Activated T-helper 1 cell treated with anti-CD3 and anti-CD28 coated beads, Interleukin-2, amount 50 U/mL, for 16 hours (primary cell): ENCODE measurements around the gene RABIF.
A peak's percentile ranks its signal among the peaks of the same experiment; 100 is the strongest.
"Not testable (repeated sequence)": the region's sequence is repeated elsewhere in the genome, so short reads cannot be mapped to it uniquely, and the experiment has no call there.

Experiments
- DNase-seq, 2 donors: peaks; one replicate each; pipeline ENCODE4 v3.0.0-alpha.2; 2020; ENCODE audit warnings: low read depth in 1 of 2, low spot score in 1 of 2

RABIF gene

GRCh38 chr1:202888531-202889360 lies at the start of gene RABIF:
Gene RABIF (minus strand): TSS chr1:202889149. CDS start chr1:202889098, 51 bp downstream.
- DNase-seq: peak; percentile 95

DNA sequence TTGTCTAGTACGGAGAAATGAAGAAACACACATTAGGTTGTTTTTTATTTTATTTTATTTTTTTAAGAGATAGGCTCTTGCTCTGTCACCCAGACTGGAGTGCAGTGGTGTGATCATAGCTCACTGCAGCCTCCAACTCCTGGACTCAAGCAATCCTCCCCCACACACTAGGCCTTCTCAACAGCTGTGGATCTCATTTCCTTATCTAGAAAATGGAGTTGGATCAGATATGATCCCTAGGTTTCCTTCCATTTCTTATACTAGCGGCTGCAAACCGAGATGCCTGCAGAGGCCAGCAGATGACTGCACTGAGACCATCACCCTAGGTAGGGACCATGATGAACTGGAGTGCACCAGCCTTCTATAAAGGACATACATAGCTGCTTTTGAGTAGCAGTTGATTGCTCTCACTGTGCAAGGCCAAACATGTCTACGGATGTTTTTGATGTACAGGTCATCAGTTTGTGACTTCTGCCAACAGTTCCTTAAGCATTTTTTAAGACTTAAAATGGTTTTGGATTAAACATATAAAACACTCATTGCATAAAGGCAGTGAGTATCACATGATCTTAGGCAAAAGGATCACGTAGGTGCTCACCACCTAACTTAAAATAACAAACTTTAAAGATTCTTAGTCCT lies 49.5 kb upstream of the RABIF start:
- DNase-seq: no peak

GRCh38 chr1:202936409-202936808 lies 47.5 kb upstream of the RABIF start:
- DNase-seq: not testable (repeated sequence)

- no peak for DNase-seq
Observed at GRCh38 chr1:202935844-202936243, 46.9 kb upstream of the RABIF start.

DNA sequence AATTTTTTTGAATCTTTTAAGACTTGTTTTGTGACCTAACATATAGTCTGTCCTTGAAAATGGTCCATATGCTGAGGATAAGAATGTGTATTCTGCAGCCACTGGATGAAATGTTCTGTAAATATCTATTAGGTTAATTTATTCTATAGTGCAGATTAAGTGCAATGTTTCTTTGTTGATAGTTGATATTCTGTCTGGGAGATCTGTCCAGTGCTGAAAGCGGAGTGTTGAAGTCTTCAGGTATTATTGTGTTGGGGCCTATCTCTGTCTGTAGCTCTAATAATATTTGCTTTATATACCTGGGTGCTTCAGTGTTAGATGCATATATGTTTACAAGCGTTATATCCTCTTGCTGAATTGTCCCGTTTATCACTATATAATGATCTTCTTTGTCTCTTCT lies 45.8 kb upstream of the RABIF start:
- no peak for DNase-seq

DNA sequence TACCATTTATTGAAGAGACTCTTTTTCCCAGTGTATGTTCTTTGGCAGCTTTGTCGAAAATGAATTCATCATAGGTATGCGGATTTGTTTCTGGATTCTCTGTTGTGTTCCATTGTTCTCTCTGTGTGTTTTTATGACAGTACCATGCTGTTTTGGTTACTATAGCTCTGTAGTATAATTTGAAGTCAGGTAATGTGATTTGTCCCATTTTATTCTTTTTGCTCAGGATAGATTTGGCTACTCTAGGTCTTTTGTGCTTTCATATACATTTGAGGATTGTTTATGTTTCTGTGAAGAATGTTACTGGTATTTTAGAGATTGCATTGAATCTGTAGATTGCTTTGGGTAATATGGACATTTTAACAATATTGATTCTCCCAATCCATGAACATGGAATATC lies 43.5 kb upstream of the RABIF start:
- DNase-seq: no peak

- peak; percentile 89 to 90 for DNase-seq
Observed at GRCh38 chr1:202926581-202927491, 37.9 kb upstream of the RABIF start, which contains the start of gene KLHL12. Gene KLHL12 (minus strand): TSS chr1:202927234. CDS start chr1:202925162, 2,072 bp downstream.

DNA sequence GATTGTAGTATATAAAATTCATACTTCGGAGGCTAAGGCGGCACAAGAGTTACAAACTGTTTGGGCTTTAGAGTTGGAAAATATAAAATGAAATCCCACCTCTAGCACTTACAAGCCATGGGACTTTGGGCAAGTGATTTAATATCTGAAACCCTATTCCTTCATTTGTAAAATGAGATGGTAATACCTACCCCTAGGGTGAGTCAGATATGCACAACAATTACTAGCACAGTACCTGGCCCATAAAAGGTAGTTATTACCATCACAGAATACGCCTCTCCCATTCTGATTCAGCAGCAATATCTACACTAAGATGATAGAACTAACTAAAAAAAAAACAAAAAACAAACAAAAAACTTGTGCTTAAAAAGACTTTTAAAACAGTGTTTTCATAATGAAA lies 34.6 kb upstream of the RABIF start:
- no peak for DNase-seq

DNA sequence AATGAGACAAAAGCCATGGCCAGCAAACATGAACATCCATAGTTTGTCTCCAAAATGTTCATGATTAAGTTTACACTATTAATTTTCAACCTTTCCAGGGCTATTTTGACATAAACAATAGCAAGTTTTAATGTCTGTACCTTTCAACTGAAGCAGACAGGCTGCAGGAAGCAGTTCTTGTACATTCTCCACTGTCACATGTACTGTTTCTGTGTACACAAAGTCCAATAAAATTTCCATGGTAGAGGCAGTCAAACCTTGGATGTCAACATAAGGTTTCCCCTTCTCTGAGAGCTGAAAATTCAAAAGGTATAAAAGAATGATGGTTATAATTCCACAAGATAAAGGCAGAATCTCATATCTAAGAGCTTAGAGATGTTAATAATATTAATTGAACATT lies 30.7 kb upstream of the RABIF start:
- DNase-seq: no peak

DNA sequence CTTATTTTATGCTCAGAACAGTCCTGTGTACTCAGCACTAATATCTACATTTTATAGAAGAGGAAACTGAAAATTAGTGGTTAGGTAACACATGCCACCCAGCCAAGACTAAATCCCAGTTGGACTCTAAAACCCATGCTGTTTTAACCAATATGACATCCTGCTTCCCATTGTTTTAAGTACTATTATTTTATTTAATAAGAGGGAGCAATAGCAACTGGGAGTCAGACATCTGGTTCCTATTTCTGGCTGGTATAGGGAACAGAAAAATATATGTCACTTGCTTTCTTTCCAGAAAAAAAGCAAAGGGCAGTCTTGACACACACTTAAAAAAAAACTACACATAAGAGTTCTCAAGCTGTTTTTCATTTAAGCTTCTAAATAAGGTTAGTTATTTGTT lies 26.2 kb upstream of the RABIF start:
- DNase-seq: no peak

GRCh38 chr1:202912476-202912875 lies 23.5 kb upstream of the RABIF start:
- DNase-seq: not testable (repeated sequence)

GRCh38 chr1:202909494-202909893 lies 20.5 kb upstream of the RABIF start:
- DNase-seq: no peak

- no peak for DNase-seq
Observed at GRCh38 chr1:202908998-202909397, 20.0 kb upstream of the RABIF start.

DNA sequence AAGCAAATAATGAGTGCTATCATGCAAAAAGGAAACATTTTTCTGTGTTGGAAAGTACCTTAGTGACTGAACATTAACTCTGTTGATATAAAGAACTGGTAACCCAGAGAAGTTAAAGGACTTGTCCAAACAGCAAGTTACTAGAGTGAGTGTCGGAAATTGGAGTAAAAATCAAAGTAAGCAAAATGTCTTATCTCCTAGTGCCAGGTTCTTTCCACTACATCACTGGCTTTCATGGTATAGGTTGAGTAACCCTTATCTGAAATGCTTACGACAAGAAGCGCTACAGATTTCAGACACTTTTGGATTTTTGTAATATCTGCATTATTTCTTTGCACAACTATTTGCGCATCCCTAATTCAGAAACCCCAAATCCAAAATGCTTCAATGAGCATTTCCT lies 16.4 kb upstream of the RABIF start:
- DNase-seq: no peak

GRCh38 chr1:202903808-202904207 lies 14.9 kb upstream of the RABIF start:
- not testable (repeated sequence) for DNase-seq

DNA sequence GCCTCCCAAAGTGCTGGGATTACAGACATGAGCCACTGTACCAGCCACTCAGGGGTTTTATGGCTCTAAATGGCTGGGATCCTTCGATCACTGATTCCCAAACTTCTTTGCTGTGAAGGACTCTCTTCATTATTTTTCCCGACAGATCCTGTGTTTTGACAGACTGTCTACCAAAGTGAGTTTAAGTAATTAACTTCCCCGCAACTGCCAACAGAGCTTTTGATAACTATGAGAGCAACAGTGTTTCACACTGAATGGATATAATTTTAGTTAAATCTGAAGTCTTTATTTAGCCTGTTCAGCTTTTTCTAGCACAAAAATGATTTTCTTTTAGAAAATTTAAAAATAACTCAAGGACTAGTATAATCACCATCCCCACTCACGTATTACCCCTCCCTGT lies 12.6 kb upstream of the RABIF start:
- DNase-seq: no peak

DNA sequence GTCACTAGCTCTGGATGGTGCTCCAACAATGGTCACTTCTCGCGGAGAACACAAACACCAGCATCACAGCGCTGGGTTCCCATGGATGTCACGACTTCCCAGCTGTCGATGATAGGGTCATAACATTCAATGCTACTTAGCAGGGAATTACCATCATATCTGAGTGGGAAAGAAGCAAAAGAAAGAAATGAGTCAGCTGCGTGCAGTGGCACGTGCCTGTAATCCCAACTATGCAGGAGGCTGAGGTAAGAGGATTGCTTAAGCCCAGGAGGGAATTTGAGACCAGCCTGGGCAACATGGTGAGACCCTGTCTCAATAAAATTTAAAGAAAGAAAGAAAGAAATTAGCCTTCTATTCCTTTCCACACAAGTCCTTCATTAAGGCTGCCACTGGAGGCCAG lies 3.6 kb upstream of the RABIF start:
- DNase-seq: no peak

- DNase-seq: no peak
Observed at GRCh38 chr1:202890392-202890791, 1.4 kb upstream of the RABIF start.

- DNase-seq: no peak
Observed at GRCh38 chr1:202888221-202888530, 773 bp downstream of the RABIF start.

- no peak for DNase-seq
Observed at GRCh38 chr1:202880961-202881460, 7.9 kb downstream of the RABIF start.

DNA sequence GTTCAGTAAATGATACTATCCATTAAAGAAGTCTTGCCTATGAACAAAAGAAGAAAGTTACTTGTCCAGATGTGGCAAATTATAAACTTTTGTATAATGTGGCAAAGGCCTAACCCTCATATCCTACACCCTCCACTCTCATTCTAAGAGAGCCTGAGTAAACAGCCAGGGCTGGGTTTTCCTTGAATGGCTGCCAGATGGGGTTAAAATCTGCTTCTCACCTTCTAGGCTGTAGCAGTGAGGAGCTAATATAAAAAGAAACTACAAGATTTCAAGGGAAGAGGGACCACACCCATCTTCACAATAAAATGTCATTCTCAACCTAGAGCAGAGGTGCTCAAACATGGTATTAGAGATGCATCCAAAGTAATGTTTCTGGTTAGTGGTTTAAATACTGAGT lies 8.9 kb downstream of the RABIF start:
- no peak for DNase-seq
